A673 (cell line): ENCODE measurements around the gene MMP12.

Experiments used
- CTCF ChIP-seq: fragments of 300-800, 200-600 bp; sonication (generic); conservative IDR thresholded peaks from 2 replicates; pipeline ENCODE4 v1.5.1; 2017; ENCODE audit warnings: low read depth, mild to moderate bottlenecking, antibody characterized with exemption, low read length, moderate library complexity, mixed read lengths
- EZH2 ChIP-seq: fragments of 200-600 bp; sonication (generic); IDR thresholded peaks from 2 replicates; pipeline ENCODE4 v1.6.1; 2017; ENCODE audit warnings: borderline replicate concordance, low read depth, mild to moderate bottlenecking, mixed read lengths, antibody characterized with exemption, low read length; ENCODE audit not compliant: poor library complexity, severe bottlenecking

GRCh38 chr11:102853055-102853454 lies 21.7 kb downstream of the MMP12 start:
- TF ChIP-seq CTCF (no peak), EZH2 (no peak)
